ENCODE measurements around the gene ATG9A. TPM values are rescaled to one million over a fixed set of nuclear protein-coding genes. Genes with fewer than 3 reads are reported as not detected.

ATG9A gene
- total and polyA plus RNA-seq, 9 of the 15 experiments (the other 6 are each of a cell fraction or from before 2014, with no cell fraction given): 0.25 to 65.6 (median 23.4) TPM

GRCh38 chr2:219252900-219253752 lies 23.7 kb upstream of the ATG9A start, which contains the start of gene TUBA4B (continued):
- no peak for TF ChIP-seq PCBP1 (IDR thresholded peaks at IDR 0.05; ENCODE audit: low read depth, low read length, poor library complexity, severe bottlenecking)
- TF ChIP-seq L3MBTL2 (IDR thresholded peaks at IDR 0.05): peak; percentile 81
- no peak for TF ChIP-seq TCF7 (IDR thresholded peaks at IDR 0.05; ENCODE audit: borderline replicate concordance)
- no peak for TF ChIP-seq SMARCE1 (IDR thresholded peaks at IDR 0.05)
- TF ChIP-seq STAT5A (IDR thresholded peaks at IDR 0.05; ENCODE audit: borderline replicate concordance, low read length): no peak
- peak; percentile 74 for TF ChIP-seq C11orf30 (IDR thresholded peaks at IDR 0.05; ENCODE audit: low read depth)
- no peak for TF ChIP-seq ZNF584 (CRISPR knock-in tag; IDR thresholded peaks at IDR 0.05; ENCODE audit: low read depth)
- no peak for TF ChIP-seq DMBX1 (CRISPR knock-in tag; IDR thresholded peaks at IDR 0.05; ENCODE audit: borderline replicate concordance)
- TF ChIP-seq HDGF (IDR thresholded peaks at IDR 0.05): no peak
- TF ChIP-seq NFE2 (IDR thresholded peaks at IDR 0.05; ENCODE audit: low read depth): peak; percentile 79
- no peak for TF ChIP-seq GATAD2B (IDR thresholded peaks at IDR 0.05; ENCODE audit: borderline replicate concordance)
- peak; percentile 93 for TF ChIP-seq ZNF740 (CRISPR knock-in tag; IDR thresholded peaks at IDR 0.05)
- peak in 1 of 2 experiments; percentile 8; a peak in 1 of 4 replicates for TF ChIP-seq ZNF740 (tag; IDR thresholded peaks at IDR 0.05)
- TF ChIP-seq MAFG (tag; conservative IDR thresholded peaks at IDR 0.05): peak; percentile 63
- no peak for TF ChIP-seq BRCA1 (IDR thresholded peaks at IDR 0.05)
- no peak for TF ChIP-seq BRCA1 (CRISPR knock-in tag; IDR thresholded peaks at IDR 0.05)
- TF ChIP-seq ZNF354B (CRISPR knock-in tag; IDR thresholded peaks at IDR 0.05): no peak
- TF ChIP-seq POLR3G (IDR thresholded peaks at IDR 0.05; ENCODE audit: extremely low read depth, insufficient read length, insufficient replicate concordance): no peak
- TF ChIP-seq TFAP4 (CRISPR knock-in tag; IDR thresholded peaks at IDR 0.05; ENCODE audit: borderline replicate concordance): peak; percentile 59; the same call in 1 of the 2 replicates
- no peak for TF ChIP-seq MCM7 (IDR thresholded peaks at IDR 0.05)
- no peak for TF ChIP-seq CEBPZ (IDR thresholded peaks at IDR 0.05; ENCODE audit: borderline replicate concordance, low read depth, low read length)
- TF ChIP-seq CTCF (IDR thresholded peaks at IDR 0.05 in 2 of 3, conservative IDR thresholded peaks at IDR 0.05 in 1 of 3; ENCODE audit: insufficient read depth in 2 of 3, low read depth in 1 of 3, low read length in 3 of 3): no peak
- no peak for TF ChIP-seq HEY1 (CRISPR knock-in tag; IDR thresholded peaks at IDR 0.05; ENCODE audit: borderline replicate concordance)
